HAP-1 (cell line): ENCODE results near the gene SSBP3.
"Not testable (repeated sequence)": the region's sequence is repeated elsewhere in the genome, so short reads cannot be mapped to it uniquely, and the experiment has no call there.

ENCODE experiments used
- DNase-seq, 2 experiments: peaks; one replicate each; pipeline ENCODE4 v3.0.0-alpha.2; 2016 to 2020; ENCODE audit warnings: low spot score in 2 of 2
- H3K27me3 ChIP-seq: fragments of 250-450 bp; sonication (Bioruptor Pico); 2 replicates; pipeline ENCODE4 v1.5.1; 2020; ENCODE audit warnings: low read depth, mild to moderate bottlenecking, moderate library complexity
- H3K36me3 ChIP-seq: fragments of 250-450 bp; sonication (Bioruptor Pico); replicated peaks from 2 replicates; pipeline ENCODE4 v1.5.1; 2020; ENCODE audit warnings: mild to moderate bottlenecking
- H3K4me1 ChIP-seq: fragments of 250-450 bp; sonication (Bioruptor Pico); 2 replicates; pipeline ENCODE4 v1.5.1; 2020; ENCODE audit warnings: mild to moderate bottlenecking
- H3K4me3 ChIP-seq: fragments of 250-450 bp; sonication (Bioruptor Pico); 2 replicates; pipeline ENCODE4 v1.5.1; 2020; ENCODE audit warnings: mild to moderate bottlenecking, moderate library complexity
- H3K9me3 ChIP-seq: fragments of 250-450 bp; sonication (Bioruptor Pico); 2 replicates; pipeline ENCODE4 v1.5.1; 2020; ENCODE audit warnings: mild to moderate bottlenecking, moderate library complexity
- in situ Hi-C: fragments of 300-500 bp; cut with MboI; formaldehyde crosslinking; loops from 3 replicates; pipeline ENCODE4 v1.14.3; 2020; ENCODE audit warnings: low sequenced_read_pairs, inconsistent platforms, mixed read lengths

SSBP3 gene

GRCh38 chr1:54421101-54421504 is 14.9 kb upstream of the SSBP3 start:
- Histone ChIP-seq H3K4me3 (no peak overlapping the region), H3K27me3 (no peaks in the 10 kb centered on the region), H3K36me3 (no peaks in the 10 kb centered on the region), H3K4me1 (no peaks in the 10 kb centered on the region), H3K9me3 (no peaks in the 10 kb centered on the region)
- no peak for DNase-seq
- in situ Hi-C loops = no loop called here

- H3K4me1 ChIP-seq, H3K27me3 ChIP-seq, H3K36me3 ChIP-seq, in situ Hi-C loops, H3K4me3 ChIP-seq, DNase-seq, H3K9me3 ChIP-seq: not testable (repeated sequence)
Measured at GRCh38 chr1:54418598-54418997, 12.4 kb upstream of the SSBP3 start.

DNA sequence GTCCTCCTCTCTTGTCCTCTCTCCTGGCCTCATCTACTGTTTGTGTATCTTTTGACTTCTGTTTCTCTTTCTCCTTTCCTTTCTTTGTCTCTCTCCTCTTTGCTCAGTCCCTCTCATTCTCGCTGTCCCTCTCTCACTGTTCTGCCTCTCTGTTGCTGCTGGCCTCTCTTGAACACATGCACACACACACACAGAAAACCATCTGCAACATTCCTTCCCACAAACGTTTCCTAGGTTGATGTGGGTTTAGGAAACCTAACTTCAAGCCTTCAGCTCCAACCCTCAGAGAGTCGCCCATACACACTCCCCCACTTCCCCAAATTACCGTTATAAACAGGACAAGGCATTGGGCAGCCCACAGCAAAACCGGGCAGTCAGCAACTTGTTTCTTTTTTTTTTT is 10.9 kb upstream of the SSBP3 start:
- in situ Hi-C loops = no loop called here
- no peaks in the 10 kb centered on the region for H3K36me3 ChIP-seq
- DNase-seq = no peak

GRCh38 chr1:54416435-54416834 is 10.2 kb upstream of the SSBP3 start:
- DNase-seq = no peak
- H3K9me3 ChIP-seq = no peaks in the 10 kb centered on the region
- H3K36me3 ChIP-seq = no peaks in the 10 kb centered on the region
- H3K4me1 ChIP-seq = no peaks in the 10 kb centered on the region
- in situ Hi-C loops = no loop called here
- no peaks in the 10 kb centered on the region for H3K27me3 ChIP-seq
- H3K4me3 ChIP-seq = no peak overlapping the region

More for the DNA sequence above, 10.9 kb upstream of the SSBP3 start:
- H3K27me3 ChIP-seq = no peaks in the 10 kb centered on the region
- no peaks in the 10 kb centered on the region for H3K9me3 ChIP-seq
- H3K4me1 ChIP-seq = no peaks in the 10 kb centered on the region
- H3K4me3 ChIP-seq = no peak overlapping the region

- in situ Hi-C loops = no loop called here
- Histone ChIP-seq H3K36me3 (no peaks in the 10 kb centered on the region), H3K27me3 (no peaks in the 10 kb centered on the region), H3K4me3 (no peak overlapping the region), H3K9me3 (no peaks in the 10 kb centered on the region), H3K4me1 (no peaks in the 10 kb centered on the region)
- DNase-seq = no peak
Measured at GRCh38 chr1:54415991-54416390, 9.8 kb upstream of the SSBP3 start.

DNA sequence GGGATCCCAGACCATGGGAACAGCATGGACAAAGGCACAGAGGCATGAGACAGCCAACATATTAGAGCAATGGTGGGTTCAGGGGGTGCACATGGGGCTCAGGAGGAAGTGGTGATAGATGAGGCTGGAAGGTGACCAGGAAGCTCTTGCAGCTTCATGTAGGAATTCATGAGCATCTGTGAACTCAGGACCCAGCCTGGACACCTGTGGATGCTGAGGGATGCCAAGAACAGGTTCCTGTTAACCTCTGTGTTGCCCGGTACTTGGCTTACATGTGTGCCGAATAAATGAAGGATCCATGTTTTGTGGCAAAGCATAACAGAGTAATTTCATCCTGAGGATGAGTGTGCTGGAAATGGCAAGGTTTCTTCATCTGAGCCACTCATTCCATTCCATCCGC is 9.3 kb upstream of the SSBP3 start:
- DNase-seq = no peak
- Histone ChIP-seq H3K9me3 (no peaks in the 10 kb centered on the region), H3K4me3 (no peak overlapping the region), H3K4me1 (no peaks in the 10 kb centered on the region), H3K27me3 (no peaks in the 10 kb centered on the region), H3K36me3 (no peaks in the 10 kb centered on the region)
- in situ Hi-C loops = no loop called here

DNA sequence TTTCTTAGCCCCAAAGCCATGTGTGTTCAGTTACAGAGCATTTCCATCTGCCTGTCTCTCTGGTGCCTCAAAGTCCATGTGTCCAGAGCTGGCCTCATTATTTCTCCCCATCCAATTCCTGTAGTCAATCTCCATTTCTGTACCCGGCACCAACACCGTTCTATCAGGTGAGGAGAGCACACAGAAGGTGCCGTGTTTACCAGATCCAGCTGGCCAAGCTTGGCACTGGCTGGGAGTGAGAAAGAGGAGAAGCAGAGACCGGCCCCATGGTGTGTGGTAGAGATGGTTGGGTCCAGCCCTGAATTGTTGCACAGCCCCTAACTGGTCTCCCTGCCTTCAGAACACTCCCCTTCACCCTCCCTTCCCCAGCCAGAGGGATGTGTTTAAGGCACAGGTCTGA is 7.5 kb upstream of the SSBP3 start:
- H3K27me3 ChIP-seq = no peaks in the 10 kb centered on the region
- H3K4me1 ChIP-seq = no peaks in the 10 kb centered on the region; the same call in 1 of the 2 replicates
- no peaks in the 10 kb centered on the region for H3K36me3 ChIP-seq
- DNase-seq = no peak
- in situ Hi-C loops = no loop called here
- H3K4me3 ChIP-seq = no peak overlapping the region
- no peaks in the 10 kb centered on the region for H3K9me3 ChIP-seq

DNA sequence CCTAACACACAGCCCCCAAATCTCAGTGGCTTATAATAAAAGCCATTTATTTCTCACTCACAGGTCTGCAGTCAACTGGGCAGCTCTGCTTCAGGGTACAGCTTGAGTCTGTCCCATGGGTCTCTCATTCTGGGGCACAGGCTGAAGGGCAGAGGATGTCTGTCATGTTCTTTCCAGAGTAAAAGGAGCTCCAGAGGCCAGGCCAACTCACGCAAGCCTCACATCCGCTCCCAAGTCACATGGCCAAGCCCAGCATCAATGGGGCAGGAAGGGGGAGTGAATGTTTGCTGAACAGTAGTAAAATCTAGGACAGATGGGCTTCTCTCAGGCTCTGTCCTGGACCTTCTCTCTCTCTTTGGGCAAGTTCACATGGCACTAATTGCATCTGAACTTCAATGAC is 7.1 kb upstream of the SSBP3 start:
- Histone ChIP-seq H3K9me3 (no peaks in the 10 kb centered on the region), H3K4me1 (peaks cover 4% of the 10 kb centered on the region), H3K36me3 (no peaks in the 10 kb centered on the region), H3K27me3 (no peaks in the 10 kb centered on the region), H3K4me3 (no peak overlapping the region)
- in situ Hi-C loops = no loop called here
- DNase-seq = no peak

DNA sequence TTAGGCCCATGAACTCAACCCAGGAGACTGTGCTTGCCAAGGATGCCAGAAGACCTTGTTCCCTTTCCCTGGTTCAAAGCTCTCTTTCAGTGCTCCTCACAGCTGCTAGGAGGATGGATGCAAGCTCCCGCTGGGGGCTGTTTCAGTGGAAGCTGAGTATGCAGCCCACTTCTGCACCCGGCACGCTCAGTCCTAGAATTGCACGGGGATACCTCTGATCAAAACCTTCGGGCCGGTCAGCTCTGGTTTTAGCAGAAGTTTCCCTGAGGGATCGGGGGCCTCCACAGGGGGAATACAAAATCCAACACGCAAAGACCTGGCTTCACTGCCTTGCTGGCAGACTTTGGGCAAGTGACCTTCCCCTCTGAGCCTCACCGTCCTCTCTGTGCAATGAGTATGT is 4.2 kb upstream of the SSBP3 start:
- no peaks in the 10 kb centered on the region for H3K36me3 ChIP-seq
- H3K27me3 ChIP-seq = no peaks in the 10 kb centered on the region
- no peak for DNase-seq
- peaks cover 11% of the 10 kb centered on the region for H3K4me1 ChIP-seq
- in situ Hi-C loops = no loop called here
- no peak overlapping the region for H3K4me3 ChIP-seq
- no peaks in the 10 kb centered on the region for H3K9me3 ChIP-seq

- H3K36me3 ChIP-seq = no peaks in the 10 kb centered on the region
- in situ Hi-C loops = loop anchor here (5.0 kb wide), 1 partner anchor 78 kb away; no protein-coding TSS in a partner anchor
Measured at GRCh38 chr1:54409156-54410142, 3.3 kb upstream of the SSBP3 start.

GRCh38 chr1:54408147-54409066 is 2.2 kb upstream of the SSBP3 start:
- DNase-seq = no peak
- Histone ChIP-seq H3K4me3 (no peak overlapping the region), H3K4me1 (peaks cover 22% of the 10 kb centered on the region), H3K9me3 (no peaks in the 10 kb centered on the region), H3K27me3 (no peaks in the 10 kb centered on the region), H3K36me3 (peaks cover 3% of the 10 kb centered on the region; the same call in 1 of the 2 replicates)
- in situ Hi-C loops = loop anchor here (5.0 kb wide), 1 partner anchor 79 kb away; no protein-coding TSS in a partner anchor

More at GRCh38 chr1:54409156-54410142, 3.3 kb upstream of the SSBP3 start:
- Histone ChIP-seq H3K27me3 (no peaks in the 10 kb centered on the region), H3K9me3 (no peaks in the 10 kb centered on the region), H3K4me3 (no peak overlapping the region), H3K4me1 (peaks cover 12% of the 10 kb centered on the region)
- no peak for DNase-seq

DNA sequence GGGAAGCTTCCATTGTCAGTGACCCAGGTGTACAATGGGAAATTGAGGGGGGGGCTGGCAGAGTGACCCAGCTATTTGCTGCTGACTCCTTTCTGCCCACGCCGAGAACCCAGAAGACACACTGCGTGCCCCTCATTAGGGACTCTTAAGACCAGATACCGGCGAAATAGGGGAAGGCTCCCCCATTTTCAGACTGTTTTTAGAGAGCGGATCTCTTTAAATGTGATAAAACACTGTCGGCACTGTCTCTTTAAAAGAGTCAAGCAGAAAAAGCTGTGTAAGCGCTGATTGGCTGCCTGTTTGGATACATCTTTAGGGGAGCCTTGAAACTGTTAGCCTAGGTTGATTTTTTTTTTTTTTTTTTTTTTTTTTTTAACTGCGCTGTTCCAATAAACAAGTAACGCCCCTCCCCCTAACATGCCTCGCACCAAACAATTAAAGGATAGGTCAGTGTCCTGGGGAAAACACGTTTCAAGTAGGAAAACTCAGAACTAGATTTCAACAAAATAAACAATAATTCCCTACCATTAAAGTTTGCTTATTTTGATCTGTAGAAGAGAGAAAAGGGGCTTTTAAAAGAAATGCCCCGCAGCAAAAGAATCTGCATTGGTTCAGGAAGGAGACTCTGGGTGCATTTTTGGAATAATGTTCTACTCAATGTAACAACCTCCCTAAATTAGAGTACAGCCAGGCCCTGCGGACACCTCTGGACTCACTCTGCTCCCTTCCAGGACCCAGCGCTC is 1.4 kb upstream of the SSBP3 start:
- Histone ChIP-seq H3K36me3 (peaks cover 10% of the 10 kb centered on the region), H3K27me3 (no peaks in the 10 kb centered on the region), H3K4me1 (peaks cover 26% of the 10 kb centered on the region), H3K4me3 (peak overlapping the region; percentile 71), H3K9me3 (no peaks in the 10 kb centered on the region)
- peak; percentile 80 to 95 for DNase-seq
- in situ Hi-C loops = loop anchor here (5.0 kb wide), 1 partner anchor 80 kb away; no protein-coding TSS in a partner anchor

- in situ Hi-C loops = loop anchor here (5.0 kb wide), 1 partner anchor 80 kb away; no protein-coding TSS in a partner anchor
- no peaks in the 10 kb centered on the region for H3K9me3 ChIP-seq
- H3K4me3 ChIP-seq = peak overlapping the region; percentile 71
- H3K27me3 ChIP-seq = no peaks in the 10 kb centered on the region
- peaks cover 13% of the 10 kb centered on the region for H3K36me3 ChIP-seq
- peaks cover 26% of the 10 kb centered on the region for H3K4me1 ChIP-seq
- peak in 1 of 2 experiments; percentile 53 for DNase-seq
Measured at GRCh38 chr1:54407154-54407403, 885 bp upstream of the SSBP3 start.
